GM12878 (cell line): ENCODE results near the gene ENDOU. TPM values are rescaled to one million over a fixed set of nuclear protein-coding genes. Genes with fewer than 3 reads are reported as not detected.

Source experiments
- JUND ChIP-seq: IDR thresholded peaks from 2 replicates; pipeline ENCODE4 v1.6.1; 2012; ENCODE audit warnings: low read depth, mild to moderate bottlenecking, low read length, improper control_type of control experiment, moderate library complexity
- NBN ChIP-seq: fragments of 450-650 bp; IDR thresholded peaks from 2 replicates; pipeline ENCODE4 v1.6.1; 2016
- NFIC ChIP-seq: IDR thresholded peaks from 2 replicates; pipeline ENCODE4 v1.6.1; 2012; ENCODE audit warnings: low read depth, mild to moderate bottlenecking, inconsistent platforms, low read length, moderate library complexity
- NFYA ChIP-seq: IDR thresholded peaks from 2 replicates; pipeline ENCODE4 v1.6.1; 2011; ENCODE audit warnings: low read depth, mild to moderate bottlenecking, low read length, improper control_type of control experiment, borderline replicate concordance
- PBX3 ChIP-seq: IDR thresholded peaks from 2 replicates; pipeline ENCODE4 v1.6.1; 2011; ENCODE audit warnings: mild to moderate bottlenecking, low read depth, low read length, moderate library complexity; ENCODE audit not compliant: insufficient replicate concordance
- POLR2AphosphoS2 ChIP-seq: IDR thresholded peaks from 2 replicates; pipeline ENCODE4 v1.6.1; 2011; ENCODE audit warnings: low read depth, mild to moderate bottlenecking, low read length, improper control_type of control experiment, moderate library complexity
- REST ChIP-seq: IDR thresholded peaks from 2 replicates; pipeline ENCODE4 v1.6.1; 2012; ENCODE audit warnings: mild to moderate bottlenecking, low read depth, low read length
- RFX5 ChIP-seq: IDR thresholded peaks from 2 replicates; pipeline ENCODE4 v1.6.1; 2011; ENCODE audit warnings: low read depth, low read length, improper control_type of control experiment
- RUNX3 ChIP-seq: IDR thresholded peaks from 2 replicates; pipeline ENCODE4 v1.6.1; 2012; ENCODE audit warnings: low read length, inconsistent platforms
- STAT3 ChIP-seq: IDR thresholded peaks from 2 replicates; pipeline ENCODE4 v1.6.1; 2011; ENCODE audit warnings: low read depth, low read length, improper control_type of control experiment
- ZZZ3 ChIP-seq: IDR thresholded peaks from 2 replicates; pipeline ENCODE4 v1.6.1; 2011; ENCODE audit warnings: low read depth; ENCODE audit not compliant: control insufficient read depth, insufficient read length
- polyA plus RNA-seq, 11 experiments: library from polyadenylated mRNA; depleted of rRNA in 4 of 11; unstranded in 6 of 11; stranded (reverse) in 5 of 11; fragments of >200 nt; fragmentation: Nextera tagmentation in 4 of 11; fragmentation: Illumina TruSeq in 1 of 11; extraction: Ambion mirVana in 4 of 11; extraction: Trizol in 1 of 11; gene quantifications; 1 replicate in 1 of 11; 2 replicates in 10 of 11; pipeline versions ENCODE4 v1.2.1 to v1.2.3, GENCODE V29; 2011 to 2016; ENCODE audit warnings: inconsistent platforms in 2 of 11, missing spikeins in 2 of 11, low read depth in 1 of 11
- total RNA-seq, 4 experiments: library from RNA; depleted of rRNA in 3 of 4; stranded (reverse); fragments of >200 nt in 3 of 4; fragmentation: Illumina TruSeq in 1 of 4; extraction: Trizol in 1 of 4; gene quantifications; 2 replicates each; pipeline versions ENCODE4 v1.2.1 to v1.2.3, GENCODE V29; 2013 to 2021
- TF ChIP-seq, protein P1 (sequence below): fragments of 150-350 bp; IDR thresholded peaks from 2 replicates; pipeline ENCODE4 v1.6.1; 2016; ENCODE audit warnings: low read depth, low read length
- TF ChIP-seq, protein P2 (sequence below): fragments of 450-650 bp; formaldehyde crosslinking; IDR thresholded peaks from 2 replicates; pipeline ENCODE4 v1.5.0; 2022; ENCODE audit warnings: mild to moderate bottlenecking, missing genetic modification characterization

ENDOU gene
- total and polyA plus RNA-seq, 10 of the 15 experiments (the other 5 are each of a cell fraction or from before 2014, with no cell fraction given) = 0.03 to 0.17 (median 0.10) TPM; not detected in 4

DNA sequence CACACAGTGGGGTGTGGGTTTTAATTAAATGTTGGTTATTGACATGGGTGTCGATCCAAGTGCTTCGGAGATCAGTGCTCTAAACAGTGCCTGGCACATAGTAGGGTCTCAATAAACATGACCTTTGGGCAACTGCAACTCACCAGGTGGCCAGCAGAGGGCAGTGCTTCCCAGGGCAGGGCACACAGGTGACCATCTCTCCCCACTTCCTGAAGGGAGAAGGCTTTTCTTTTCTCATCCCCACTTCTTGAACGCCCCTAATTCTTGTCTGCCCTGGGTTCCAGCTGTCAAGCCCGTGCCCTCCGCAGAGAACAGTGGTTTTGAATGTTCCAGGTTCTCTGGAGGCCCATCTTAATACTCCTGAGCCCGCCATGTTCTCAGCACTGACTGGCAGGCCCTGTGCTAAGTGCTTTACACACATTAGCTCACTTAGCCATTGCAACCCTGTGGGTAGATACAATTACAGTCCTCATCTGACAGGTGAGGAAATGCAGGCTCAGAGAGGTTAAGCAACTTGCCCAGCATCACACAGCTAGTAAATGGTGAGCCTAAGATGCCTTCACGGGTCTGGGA, 17.0 kb upstream of the ENDOU start (continued):
- TF ChIP-seq RFX5 = no peak
- TF ChIP-seq RUNX3 = peak; percentile 49
- peak; percentile 54; the same call in 1 of the 2 replicates for TF ChIP-seq NBN
- TF ChIP-seq PBX3 = no peak
- no peak for TF ChIP-seq NFYA
- TF ChIP-seq NFIC = no peak
- no peak for TF ChIP-seq STAT3
- TF ChIP-seq REST = no peak
- no peak for TF ChIP-seq ZZZ3
- no peak for TF ChIP-seq JUND
- no peak for TF ChIP-seq POLR2AphosphoS2
- TF ChIP-seq, protein P1, sequence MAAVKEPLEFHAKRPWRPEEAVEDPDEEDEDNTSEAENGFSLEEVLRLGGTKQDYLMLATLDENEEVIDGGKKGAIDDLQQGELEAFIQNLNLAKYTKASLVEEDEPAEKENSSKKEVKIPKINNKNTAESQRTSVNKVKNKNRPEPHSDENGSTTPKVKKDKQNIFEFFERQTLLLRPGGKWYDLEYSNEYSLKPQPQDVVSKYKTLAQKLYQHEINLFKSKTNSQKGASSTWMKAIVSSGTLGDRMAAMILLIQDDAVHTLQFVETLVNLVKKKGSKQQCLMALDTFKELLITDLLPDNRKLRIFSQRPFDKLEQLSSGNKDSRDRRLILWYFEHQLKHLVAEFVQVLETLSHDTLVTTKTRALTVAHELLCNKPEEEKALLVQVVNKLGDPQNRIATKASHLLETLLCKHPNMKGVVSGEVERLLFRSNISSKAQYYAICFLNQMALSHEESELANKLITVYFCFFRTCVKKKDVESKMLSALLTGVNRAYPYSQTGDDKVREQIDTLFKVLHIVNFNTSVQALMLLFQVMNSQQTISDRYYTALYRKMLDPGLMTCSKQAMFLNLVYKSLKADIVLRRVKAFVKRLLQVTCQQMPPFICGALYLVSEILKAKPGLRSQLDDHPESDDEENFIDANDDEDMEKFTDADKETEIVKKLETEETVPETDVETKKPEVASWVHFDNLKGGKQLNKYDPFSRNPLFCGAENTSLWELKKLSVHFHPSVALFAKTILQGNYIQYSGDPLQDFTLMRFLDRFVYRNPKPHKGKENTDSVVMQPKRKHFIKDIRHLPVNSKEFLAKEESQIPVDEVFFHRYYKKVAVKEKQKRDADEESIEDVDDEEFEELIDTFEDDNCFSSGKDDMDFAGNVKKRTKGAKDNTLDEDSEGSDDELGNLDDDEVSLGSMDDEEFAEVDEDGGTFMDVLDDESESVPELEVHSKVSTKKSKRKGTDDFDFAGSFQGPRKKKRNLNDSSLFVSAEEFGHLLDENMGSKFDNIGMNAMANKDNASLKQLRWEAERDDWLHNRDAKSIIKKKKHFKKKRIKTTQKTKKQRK = no peak
- TF ChIP-seq, protein P2, sequence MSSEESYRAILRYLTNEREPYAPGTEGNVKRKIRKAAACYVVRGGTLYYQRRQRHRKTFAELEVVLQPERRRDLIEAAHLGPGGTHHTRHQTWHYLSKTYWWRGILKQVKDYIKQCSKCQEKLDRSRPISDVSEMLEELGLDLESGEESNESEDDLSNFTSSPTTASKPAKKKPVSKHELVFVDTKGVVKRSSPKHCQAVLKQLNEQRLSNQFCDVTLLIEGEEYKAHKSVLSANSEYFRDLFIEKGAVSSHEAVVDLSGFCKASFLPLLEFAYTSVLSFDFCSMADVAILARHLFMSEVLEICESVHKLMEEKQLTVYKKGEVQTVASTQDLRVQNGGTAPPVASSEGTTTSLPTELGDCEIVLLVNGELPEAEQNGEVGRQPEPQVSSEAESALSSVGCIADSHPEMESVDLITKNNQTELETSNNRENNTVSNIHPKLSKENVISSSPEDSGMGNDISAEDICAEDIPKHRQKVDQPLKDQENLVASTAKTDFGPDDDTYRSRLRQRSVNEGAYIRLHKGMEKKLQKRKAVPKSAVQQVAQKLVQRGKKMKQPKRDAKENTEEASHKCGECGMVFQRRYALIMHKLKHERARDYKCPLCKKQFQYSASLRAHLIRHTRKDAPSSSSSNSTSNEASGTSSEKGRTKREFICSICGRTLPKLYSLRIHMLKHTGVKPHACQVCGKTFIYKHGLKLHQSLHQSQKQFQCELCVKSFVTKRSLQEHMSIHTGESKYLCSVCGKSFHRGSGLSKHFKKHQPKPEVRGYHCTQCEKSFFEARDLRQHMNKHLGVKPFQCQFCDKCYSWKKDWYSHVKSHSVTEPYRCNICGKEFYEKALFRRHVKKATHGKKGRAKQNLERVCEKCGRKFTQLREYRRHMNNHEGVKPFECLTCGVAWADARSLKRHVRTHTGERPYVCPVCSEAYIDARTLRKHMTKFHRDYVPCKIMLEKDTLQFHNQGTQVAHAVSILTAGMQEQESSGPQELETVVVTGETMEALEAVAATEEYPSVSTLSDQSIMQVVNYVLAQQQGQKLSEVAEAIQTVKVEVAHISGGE = no peak
